ENCODE measurements around the gene MCEMP1.

Gene MCEMP1

DNA sequence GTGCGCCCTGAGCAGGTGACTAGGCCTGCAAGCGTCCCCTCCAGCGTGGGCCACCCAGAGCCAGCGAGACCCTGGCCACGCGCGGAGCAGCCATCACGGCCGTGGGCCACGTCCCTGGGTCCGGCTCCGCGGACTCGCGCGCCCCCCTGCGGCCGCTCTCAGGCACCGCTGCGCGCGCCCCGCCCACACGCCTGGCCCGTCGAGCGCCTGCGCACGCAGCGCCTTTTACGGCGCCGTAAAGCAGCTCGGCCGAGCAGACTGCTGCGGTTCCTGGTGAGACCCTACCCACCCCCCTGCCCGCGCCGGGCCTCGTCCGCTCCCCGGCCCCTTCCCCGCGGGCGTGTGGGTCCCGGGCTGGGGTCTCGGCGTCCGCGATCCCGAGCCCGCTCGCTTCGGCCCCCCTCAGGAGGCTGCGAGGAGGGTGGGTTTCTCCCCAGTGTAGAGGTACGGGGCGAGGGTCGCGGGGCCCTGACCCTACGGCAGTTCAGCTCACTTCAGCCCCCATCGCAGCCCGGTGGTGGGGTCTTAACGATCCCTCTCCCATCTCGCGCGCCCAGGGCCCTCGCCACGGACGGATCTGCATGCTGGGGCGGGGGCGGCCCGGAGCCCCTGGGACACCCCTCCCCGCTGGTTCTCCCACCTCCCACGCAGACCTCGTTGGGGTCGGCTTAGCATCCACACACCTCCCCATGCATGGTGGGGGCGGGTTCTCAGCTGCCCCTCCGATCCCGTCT, 3.9 kb downstream of the MCEMP1 start, which contains the start of gene TRAPPC5:
TSS of gene TRAPPC5 (plus strand) at position 228 of the 734 bp plus-strand sequence. CDS start 1,421 bp downstream, outside the sequence.
- no peak for TF ChIP-seq EZH2phosphoT487 (conservative IDR thresholded peaks at IDR 0.05; ENCODE audit: low read length)
- TF ChIP-seq, protein P1, sequence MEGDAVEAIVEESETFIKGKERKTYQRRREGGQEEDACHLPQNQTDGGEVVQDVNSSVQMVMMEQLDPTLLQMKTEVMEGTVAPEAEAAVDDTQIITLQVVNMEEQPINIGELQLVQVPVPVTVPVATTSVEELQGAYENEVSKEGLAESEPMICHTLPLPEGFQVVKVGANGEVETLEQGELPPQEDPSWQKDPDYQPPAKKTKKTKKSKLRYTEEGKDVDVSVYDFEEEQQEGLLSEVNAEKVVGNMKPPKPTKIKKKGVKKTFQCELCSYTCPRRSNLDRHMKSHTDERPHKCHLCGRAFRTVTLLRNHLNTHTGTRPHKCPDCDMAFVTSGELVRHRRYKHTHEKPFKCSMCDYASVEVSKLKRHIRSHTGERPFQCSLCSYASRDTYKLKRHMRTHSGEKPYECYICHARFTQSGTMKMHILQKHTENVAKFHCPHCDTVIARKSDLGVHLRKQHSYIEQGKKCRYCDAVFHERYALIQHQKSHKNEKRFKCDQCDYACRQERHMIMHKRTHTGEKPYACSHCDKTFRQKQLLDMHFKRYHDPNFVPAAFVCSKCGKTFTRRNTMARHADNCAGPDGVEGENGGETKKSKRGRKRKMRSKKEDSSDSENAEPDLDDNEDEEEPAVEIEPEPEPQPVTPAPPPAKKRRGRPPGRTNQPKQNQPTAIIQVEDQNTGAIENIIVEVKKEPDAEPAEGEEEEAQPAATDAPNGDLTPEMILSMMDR (IDR thresholded peaks at IDR 0.05; ENCODE audit: insufficient read depth, low read length, poor library complexity, severe bottlenecking), result peak; percentile 82
- Histone ChIP-seq H3K27ac (ENCODE audit: low read depth, low read length) (0 out of 2 replicates have a peak within 1 kb of the TSS, but pooled peaks have one; percentile 34), H3K79me2 (ENCODE audit: insufficient read depth, low read length) (0 out of 2 replicates have a peak, but pooled peaks cover 6% of the 10 kb centered on the region), H2AFZ (ENCODE audit: low read depth, low read length, severe bottlenecking) (peak within 1 kb of the TSS; percentile 90), H3F3A (ENCODE audit: insufficient read depth) (no peaks in the 10 kb centered on the region), H3K4me3 (ENCODE audit: insufficient read depth, low read length, poor library complexity, severe bottlenecking) (peak within 1 kb of the TSS; percentile 92), H3K9me3 (ENCODE audit: insufficient read depth, low read length) (no peaks in the 10 kb centered on the region), H3K9ac (ENCODE audit: low read length) (peak within 1 kb of the TSS; percentile 93), H3K27me3 (ENCODE audit: low read length) (no peaks in the 10 kb centered on the region), H4K20me1 (ENCODE audit: low read depth, low read length) (no peaks in the 10 kb centered on the region; the same call in 1 of the 2 replicates), H3K36me3 (ENCODE audit: low read length) (no peaks in the 10 kb centered on the region), H3K4me2 (ENCODE audit: low read depth, low read length, poor library complexity, severe bottlenecking) (peak within 1 kb of the TSS; percentile 76), H3K9me2 (replicated peaks; ENCODE audit: insufficient read depth, low read length) (no peaks in the 10 kb centered on the region)

DNA sequence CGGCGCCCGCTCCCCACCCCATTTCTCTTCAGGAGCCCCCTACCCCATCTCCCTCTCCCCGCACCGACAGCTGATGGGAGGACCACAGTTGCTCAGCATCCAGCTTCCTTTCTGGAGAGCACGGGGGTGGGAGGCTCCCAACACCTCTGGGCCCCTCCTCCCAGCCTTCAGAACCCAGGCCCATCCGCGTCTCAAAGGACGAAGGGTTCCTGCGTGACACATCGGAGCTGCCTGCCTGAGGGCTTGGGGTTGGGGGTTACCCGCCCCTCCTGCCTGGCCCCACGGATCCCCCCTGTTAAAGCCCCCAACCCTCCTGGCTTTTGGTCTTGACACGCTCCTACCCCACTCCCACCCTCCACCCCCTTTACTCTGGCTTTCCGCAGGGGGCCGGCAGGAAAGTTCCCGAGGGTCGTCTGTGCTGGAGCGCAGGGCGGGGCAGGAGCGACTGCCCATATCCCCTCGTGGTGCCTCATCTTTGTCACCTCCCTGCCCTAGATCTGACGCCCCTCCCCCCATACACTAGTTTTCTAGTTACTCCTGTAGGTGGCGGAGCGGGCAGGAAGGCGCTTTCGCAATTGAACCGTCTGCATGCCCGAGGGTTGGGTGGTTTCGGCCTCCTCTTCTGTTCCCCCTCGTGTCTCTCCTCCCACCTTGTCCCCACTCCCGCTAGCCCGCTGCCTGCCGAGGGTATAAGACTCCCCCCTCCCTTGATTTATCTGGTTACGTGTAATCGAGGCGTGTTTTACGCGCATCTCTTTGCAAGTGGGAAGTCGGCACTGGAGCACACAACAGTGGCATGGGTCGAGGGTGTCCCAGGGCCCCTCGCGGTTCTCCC, 4.7 kb downstream of the MCEMP1 start:
- peak overlapping the region; percentile 90 for H2AFZ ChIP-seq (ENCODE audit: low read depth, low read length, severe bottlenecking)
- no peak overlapping the region for H3K27ac ChIP-seq (ENCODE audit: low read depth, low read length)
- peak overlapping the region; percentile 93 for H3K9ac ChIP-seq (ENCODE audit: low read length)
- no peaks in the 10 kb centered on the region for H3F3A ChIP-seq (ENCODE audit: insufficient read depth)
- no peaks in the 10 kb centered on the region for H3K36me3 ChIP-seq (ENCODE audit: low read length)
- TF ChIP-seq, protein P1 (IDR thresholded peaks at IDR 0.05; ENCODE audit: insufficient read depth, low read length, poor library complexity, severe bottlenecking), result peak; percentile 15
- no peak for TF ChIP-seq EZH2phosphoT487 (conservative IDR thresholded peaks at IDR 0.05; ENCODE audit: low read length)
- 0 out of 2 replicates have a peak, but pooled peaks cover 6% of the 10 kb centered on the region for H3K79me2 ChIP-seq (ENCODE audit: insufficient read depth, low read length)
- H3K27me3 ChIP-seq (ENCODE audit: low read length), result no peaks in the 10 kb centered on the region
- peak overlapping the region; percentile 92 for H3K4me3 ChIP-seq (ENCODE audit: insufficient read depth, low read length, poor library complexity, severe bottlenecking)
- H3K9me3 ChIP-seq (ENCODE audit: insufficient read depth, low read length), result no peaks in the 10 kb centered on the region
- no peaks in the 10 kb centered on the region for H3K9me2 ChIP-seq (replicated peaks; ENCODE audit: insufficient read depth, low read length)
- peak overlapping the region; percentile 76 for H3K4me2 ChIP-seq (ENCODE audit: low read depth, low read length, poor library complexity, severe bottlenecking)
- no peaks in the 10 kb centered on the region; the same call in 1 of the 2 replicates for H4K20me1 ChIP-seq (ENCODE audit: low read depth, low read length)

GRCh38 chr19:7682175-7682855, 5.4 kb downstream of the MCEMP1 start:
- no peak overlapping the region for H2AFZ ChIP-seq (ENCODE audit: low read depth, low read length, severe bottlenecking)
- no peak overlapping the region for H3K4me2 ChIP-seq (ENCODE audit: low read depth, low read length, poor library complexity, severe bottlenecking)
- no peak overlapping the region for H3K9ac ChIP-seq (ENCODE audit: low read length)

More at GRCh38 chr19:7682175-7682855, 5.4 kb downstream of the MCEMP1 start:
- Histone ChIP-seq H3K36me3 (ENCODE audit: low read length) (no peaks in the 10 kb centered on the region), H3K9me3 (ENCODE audit: insufficient read depth, low read length) (no peaks in the 10 kb centered on the region), H3K27ac (ENCODE audit: low read depth, low read length) (no peak overlapping the region), H4K20me1 (ENCODE audit: low read depth, low read length) (no peaks in the 10 kb centered on the region; the same call in 1 of the 2 replicates), H3F3A (ENCODE audit: insufficient read depth) (no peaks in the 10 kb centered on the region), H3K4me3 (ENCODE audit: insufficient read depth, low read length, poor library complexity, severe bottlenecking) (no peak overlapping the region), H3K27me3 (ENCODE audit: low read length) (no peaks in the 10 kb centered on the region), H3K79me2 (ENCODE audit: insufficient read depth, low read length) (0 out of 2 replicates have a peak, but pooled peaks cover 6% of the 10 kb centered on the region), H3K9me2 (replicated peaks; ENCODE audit: insufficient read depth, low read length) (no peaks in the 10 kb centered on the region)
- TF ChIP-seq, protein P1 (IDR thresholded peaks at IDR 0.05; ENCODE audit: insufficient read depth, low read length, poor library complexity, severe bottlenecking), result no peak
- TF ChIP-seq EZH2phosphoT487 (conservative IDR thresholded peaks at IDR 0.05; ENCODE audit: low read length), result no peak

All from SU-DHL-6 (cell line).